Measurements from ENCODE around the gene VILL. TPM values are rescaled to one million over a fixed set of nuclear protein-coding genes. Genes with fewer than 3 reads are reported as not detected.

The VILL gene
- total and polyA plus RNA-seq, 2 of the 8 experiments (the other 6 are each of a cell fraction or from before 2014, with no cell fraction given): 4.1 to 4.2 TPM

DNA sequence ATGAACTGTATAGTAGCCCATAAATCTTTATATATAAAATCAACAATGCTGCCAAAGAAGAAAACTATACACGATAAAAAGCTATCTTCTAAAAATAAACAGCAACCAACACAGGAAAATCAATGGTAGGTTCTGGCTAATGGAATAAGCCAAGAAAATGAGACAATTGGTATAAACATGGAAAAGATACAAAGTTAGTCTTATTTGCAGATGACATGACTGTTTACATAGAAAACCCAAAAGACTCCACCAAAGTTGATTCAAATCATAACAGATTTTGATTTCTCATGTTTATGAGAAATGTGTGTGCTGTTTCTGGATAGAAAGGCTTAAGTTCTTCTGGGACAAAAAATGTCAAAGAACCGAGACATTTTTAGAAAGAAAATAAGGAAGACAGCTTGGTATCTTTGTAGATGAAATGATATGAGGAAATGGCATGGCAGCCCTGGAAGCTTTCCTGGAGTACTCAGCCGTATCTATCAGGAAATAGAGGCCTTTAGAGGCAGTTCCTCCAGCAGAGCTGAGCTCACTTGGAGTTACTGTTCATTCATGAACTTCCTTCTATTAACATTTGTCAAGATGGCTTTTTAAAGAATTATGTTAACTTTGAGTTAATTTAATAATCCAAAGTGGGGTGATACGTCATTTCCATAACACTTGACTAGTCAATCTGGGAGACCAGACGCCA is 36.7 kb upstream of the VILL start:
- H2AFZ ChIP-seq (ENCODE audit: low read length): no peak overlapping the region
- FAIRE-seq: no peak
- no peak overlapping the region for H2BK15ac ChIP-seq (ENCODE audit: low read length)
- 91% methylated on average over 5 of the region's 5 CpGs; no CpG with 5 or more reads in 1 of the 2 experiments for WGBS, 2 experiments (ENCODE audit: extremely low coverage in 1 of 2, insufficient coverage in 1 of 2, insufficient read length in 1 of 2, insufficient replicate concordance in 2 of 2, low coverage in 1 of 2, low lambda C conversion rate in 2 of 2, missing lambda C conversion rate in 1 of 2)
- CTCF ChIA-PET (ENCODE audit: partially characterized antibody): interaction anchor here (0.8 to 4.1 kb wide), 4 partner anchors 13 to 28 kb away, joined by 3 to 32 read pairs (median 4); no protein-coding TSS in a partner anchor
- no peak overlapping the region for H3K4me3 ChIP-seq (ENCODE audit: extremely low read depth in 1 of 4, insufficient read depth in 2 of 4, low read depth in 3 of 4, low read length in 4 of 4)
- no peaks in the 10 kb centered on the region for H3K79me2 ChIP-seq (ENCODE audit: control insufficient read depth in 1 of 2, insufficient read depth in 2 of 2, low read length in 2 of 2)
- H3K36me3 ChIP-seq (ENCODE audit: control insufficient read depth in 2 of 4, insufficient read depth in 4 of 4, low read length in 3 of 4): no peaks in the 10 kb centered on the region; a peak in 1 of 8 replicates
- no peaks in the 10 kb centered on the region for H3K9me3 ChIP-seq (ENCODE audit: insufficient read depth in 2 of 2, low read depth in 1 of 2, low read length in 1 of 2)
- H3K14ac ChIP-seq (ENCODE audit: insufficient read length): no peak overlapping the region
- POLR2A ChIA-PET (ENCODE audit: partially characterized antibody): interaction anchor here (1.0 kb wide), 1 partner anchor 14 kb away, joined by 3 read pairs; no protein-coding TSS in a partner anchor
- peaks cover 0 to 3% (median 3%) of the 10 kb centered on the region in 4 experiments; a peak in 3 of 7 replicates for H3K4me1 ChIP-seq (replicated peaks in 1 of 4; ENCODE audit: control insufficient read depth in 3 of 4, insufficient read depth in 4 of 4, low read length in 3 of 4)
- H4K91ac ChIP-seq (replicated peaks; ENCODE audit: insufficient read length, low read length): no peak overlapping the region
- H3K4ac ChIP-seq (replicated peaks; ENCODE audit: insufficient read length, low read depth, low read length): no peak overlapping the region
- H2BK120ac ChIP-seq (replicated peaks; ENCODE audit: low read depth, low read length): no peak overlapping the region
- no peak overlapping the region for H2BK12ac ChIP-seq (ENCODE audit: low read depth, low read length)
- H3K23ac ChIP-seq (ENCODE audit: insufficient read length): no peak overlapping the region
- no peak for TF ChIP-seq TBP (IDR thresholded peaks at IDR 0.05; ENCODE audit: low read depth, low read length)
- no peak for TF ChIP-seq CREB1 (IDR thresholded peaks at IDR 0.05)
- no peak for TF ChIP-seq SUZ12 (IDR thresholded peaks at IDR 0.05; ENCODE audit: low read length)
- TF ChIP-seq TAF7 (optimal IDR thresholded peaks at IDR 0.05; ENCODE audit: borderline replicate concordance, low read depth, low read length): no peak
- TF ChIP-seq CHD1 (IDR thresholded peaks at IDR 0.05; ENCODE audit: low read depth, low read length): no peak
- TF ChIP-seq RAD21 (IDR thresholded peaks at IDR 0.05 in 1 of 2, conservative IDR thresholded peaks at IDR 0.05 in 1 of 2; ENCODE audit: low read depth in 2 of 2, low read length in 2 of 2): no peak
- TF ChIP-seq MAX (IDR thresholded peaks at IDR 0.05): no peak
- no peak for TF ChIP-seq TEAD4 (IDR thresholded peaks at IDR 0.05; ENCODE audit: low read depth, low read length)
- TF ChIP-seq SP1 (IDR thresholded peaks at IDR 0.05; ENCODE audit: low read depth, low read length): no peak
- no peak for TF ChIP-seq ATF2 (IDR thresholded peaks at IDR 0.05; ENCODE audit: low read length)
- no peak for TF ChIP-seq RBBP5 (IDR thresholded peaks at IDR 0.05; ENCODE audit: borderline replicate concordance, low read depth, low read length)
- no peak overlapping the region for H4K5ac ChIP-seq (ENCODE audit: insufficient read length, low read depth, low read length)
- H3K27me3 ChIP-seq (replicated peaks in 1 of 4; ENCODE audit: control insufficient read depth in 3 of 4, extremely low read depth in 1 of 4, insufficient read depth in 3 of 4, low read length in 3 of 4): no peaks in the 10 kb centered on the region
- H3K23me2 ChIP-seq (ENCODE audit: low read depth, low read length): no peaks in the 10 kb centered on the region
- H2AK5ac ChIP-seq (ENCODE audit: low read depth, low read length): no peak overlapping the region
- H2BK20ac ChIP-seq (ENCODE audit: low read length): no peak overlapping the region
- H3K18ac ChIP-seq (ENCODE audit: extremely low read depth, low read length): no peak overlapping the region
- H4K8ac ChIP-seq (ENCODE audit: extremely low read depth, insufficient read depth, low read length): no peak overlapping the region
- H3K56ac ChIP-seq (replicated peaks; ENCODE audit: insufficient read length, low read depth, low read length): no peak overlapping the region
- no peaks in the 10 kb centered on the region for H4K20me1 ChIP-seq (replicated peaks in 1 of 2; ENCODE audit: control insufficient read depth in 1 of 2, insufficient read depth in 2 of 2, low read length in 2 of 2)
- no peak for DNase-seq (ENCODE audit: low read depth in 1 of 2, low spot score in 2 of 2)
- H3K4me2 ChIP-seq (ENCODE audit: insufficient read depth in 1 of 2, low read depth in 2 of 2, low read length in 2 of 2): no peak overlapping the region
- H2BK5ac ChIP-seq (ENCODE audit: low read depth, low read length): 0 out of 2 replicates have a peak overlapping the region, but pooled peaks have one; percentile 8
- H3K27ac ChIP-seq (ENCODE audit: low read depth, low read length): no peak overlapping the region
- no peaks in the 10 kb centered on the region; the same call in 1 of the 2 replicates for H3K79me1 ChIP-seq (ENCODE audit: low read depth, low read length)
- no peak overlapping the region for H3K9ac ChIP-seq (replicated peaks in 1 of 4; ENCODE audit: extremely low read depth in 1 of 4, low read depth in 3 of 4, low read length in 3 of 4)
